Activated CD8-positive, alpha-beta memory T cell treated with anti-CD3 and anti-CD28 coated beads for 24 hours (primary cell): Measurements from ENCODE around the gene PRKCI.

Experiments used
- DNase-seq: peaks from one replicate; pipeline ENCODE4 v3.0.0-alpha.2; 2020

Gene PRKCI

DNA sequence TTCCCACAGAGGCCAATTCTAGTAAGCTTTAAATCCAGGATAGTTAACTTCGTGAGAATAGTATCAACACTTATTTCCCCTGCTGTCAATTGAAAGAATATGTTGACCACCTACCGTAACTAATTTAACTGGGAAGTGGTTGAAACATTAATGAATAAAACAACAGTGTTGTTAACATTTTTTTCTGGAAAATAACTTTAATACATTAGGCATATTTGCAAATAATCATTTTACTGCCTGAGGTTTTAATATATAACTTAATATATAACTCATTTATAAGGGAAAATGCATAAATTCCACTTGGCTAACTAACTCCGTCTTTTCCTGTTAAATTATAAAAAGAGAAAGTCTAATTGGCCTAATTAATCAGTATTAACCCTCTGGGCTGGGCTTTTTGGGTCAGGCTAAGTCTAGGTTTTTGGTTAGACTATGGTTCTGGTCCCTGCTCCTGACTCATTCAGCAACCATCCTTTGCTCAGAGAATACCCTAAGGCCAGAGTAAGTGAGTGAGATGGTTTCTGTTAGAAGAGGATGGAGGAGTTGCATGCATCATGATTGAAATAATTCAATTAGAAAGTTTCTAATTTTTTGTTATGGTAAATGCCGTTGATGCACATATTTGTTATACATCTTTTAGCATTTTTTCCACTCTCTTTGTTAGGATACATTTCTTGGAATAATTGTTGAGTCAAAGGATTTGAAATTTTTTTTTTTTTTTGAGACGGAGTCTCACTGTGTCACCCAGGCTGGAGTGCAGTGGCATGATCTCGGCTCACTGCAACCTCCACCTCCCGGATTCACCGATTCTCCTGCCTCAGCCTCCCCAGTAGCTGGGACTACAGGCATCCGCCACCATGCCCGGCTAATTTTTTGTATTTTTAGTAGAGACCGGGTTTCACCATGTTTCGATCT, 124.5 kb downstream of the PRKCI start:
- no peak for DNase-seq

GRCh38 chr3:170350515-170351413, 128.5 kb downstream of the PRKCI start:
- DNase-seq, result no peak

GRCh38 chr3:170352936-170353335, 130.7 kb downstream of the PRKCI start:
- DNase-seq, result no peak

GRCh38 chr3:170353485-170353884, 131.3 kb downstream of the PRKCI start:
- DNase-seq, result no peak

GRCh38 chr3:170354760-170355159, 132.5 kb downstream of the PRKCI start:
- DNase-seq, result no peak
